ENCODE measurements around the gene METTL9. TPM values are rescaled to one million over a fixed set of nuclear protein-coding genes. Genes with fewer than 3 reads are reported as not detected.
A peak's percentile ranks its signal among the peaks of the same experiment; 100 is the strongest.
"Not testable (repeated sequence)": the region's sequence is repeated elsewhere in the genome, so short reads cannot be mapped to it uniquely, and the experiment has no call there.

The METTL9 gene
- total and polyA plus RNA-seq, 4 donors, result 50.0 to 98.2 (median 61.3) TPM

DNA sequence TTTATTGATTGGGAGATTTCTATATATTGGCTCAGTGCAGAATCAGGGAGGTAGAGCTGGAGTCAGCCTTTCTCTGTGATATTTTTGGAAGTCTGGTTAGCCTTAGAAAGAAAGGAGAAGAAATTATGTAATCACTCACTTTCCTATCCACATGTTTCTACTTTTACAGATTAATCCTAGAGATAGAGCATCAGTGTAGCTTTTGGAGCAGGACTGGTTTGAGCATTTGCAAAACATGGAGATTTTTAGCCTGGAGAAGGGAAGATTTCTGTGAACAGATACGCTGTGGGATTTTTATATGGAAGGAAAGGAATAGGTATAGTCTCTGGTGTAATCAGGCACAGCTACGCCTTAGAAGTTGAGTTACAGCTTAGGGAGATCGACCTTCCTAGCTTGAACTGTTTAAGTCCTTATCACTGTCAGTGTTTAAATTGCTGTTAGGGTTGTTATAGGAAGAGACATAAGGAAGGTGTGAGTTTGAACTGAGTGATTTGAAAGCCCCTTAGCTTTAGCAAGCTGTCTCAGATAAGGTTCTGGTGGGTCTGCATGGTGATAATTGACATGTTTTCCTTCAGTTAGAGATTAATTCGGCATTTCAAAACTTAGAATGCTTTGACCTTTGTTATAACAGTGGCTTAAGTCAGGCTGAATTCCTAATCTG lies 20.5 kb downstream of the METTL9 start:
- no peaks in the 10 kb centered on the region for H3K27me3 ChIP-seq (ENCODE audit: control insufficient read depth in 1 of 2, insufficient read depth in 2 of 2, low read length in 1 of 2)
- no peak overlapping the region for H3K4me3 ChIP-seq (ENCODE audit: low read length in 2 of 2)
- no peaks in the 10 kb centered on the region for H3K4me1 ChIP-seq (ENCODE audit: control insufficient read depth in 1 of 2, insufficient read depth in 2 of 2, low read length in 2 of 2)
- H3K27ac ChIP-seq (ENCODE audit: low read depth in 1 of 2, low read length in 2 of 2), result no peak overlapping the region
- DNase-seq (no peak), ATAC-seq (ENCODE audit: low FRiP score) (no peak)
- intact Hi-C loops (cut with DNase I), result no loop called here
- no peaks in the 10 kb centered on the region for H3K9me3 ChIP-seq (ENCODE audit: control insufficient read depth, low read length)
- H3K36me3 ChIP-seq (ENCODE audit: control insufficient read depth in 1 of 2, insufficient read depth in 2 of 2, low read length in 1 of 2), result peaks cover 0 to 1% of the 10 kb centered on the region in 2 donors
- 90 to 93% methylated on average over 4 of the region's 4 CpGs for WGBS, 2 donors

DNA sequence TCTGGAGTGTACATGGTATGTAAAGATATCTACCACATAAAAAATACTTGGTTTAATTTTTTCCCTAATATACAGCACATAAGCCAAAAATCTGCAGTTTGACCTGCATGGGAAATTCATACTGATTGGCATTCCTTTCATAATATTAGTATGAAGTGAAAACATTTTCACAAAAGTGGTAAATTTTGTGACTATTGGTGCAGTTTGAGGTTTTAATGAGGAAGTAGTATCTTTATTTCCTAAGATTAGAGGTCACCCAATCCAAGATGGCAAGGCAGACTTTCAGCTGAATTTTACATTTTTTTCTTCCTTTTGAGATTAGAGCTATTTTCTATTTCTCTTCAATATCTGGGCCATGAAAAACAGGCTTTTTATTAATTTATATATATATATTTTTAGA lies 21.2 kb downstream of the METTL9 start:
- no peak overlapping the region for H3K4me3 ChIP-seq (ENCODE audit: low read length in 2 of 2)
- intact Hi-C loops (cut with DNase I), result no loop called here

DNA sequence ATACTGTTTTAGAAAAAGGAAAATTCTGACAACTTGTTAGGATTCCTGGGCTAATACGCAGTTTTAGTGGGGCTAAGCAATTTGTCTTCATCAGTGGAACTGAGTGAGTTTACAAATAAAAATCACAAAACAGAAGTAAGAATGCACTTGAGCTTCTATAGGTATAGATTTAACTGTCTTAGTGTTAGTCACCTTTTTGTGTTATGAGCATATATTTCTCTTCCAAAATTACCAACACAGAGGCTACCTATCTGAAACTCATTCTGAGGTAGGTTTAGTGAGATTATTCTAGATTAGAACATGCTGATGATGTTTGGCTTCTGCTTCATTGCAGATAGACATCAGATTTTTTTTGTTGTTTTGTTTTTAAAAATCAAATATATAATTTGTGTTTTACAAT lies 23.2 kb downstream of the METTL9 start:
- intact Hi-C loops (cut with DNase I), result no loop called here
- Histone ChIP-seq H3K4me3 (ENCODE audit: low read length in 2 of 2) (no peak overlapping the region), H3K4me1 (ENCODE audit: control insufficient read depth in 1 of 2, insufficient read depth in 2 of 2, low read length in 2 of 2) (no peaks in the 10 kb centered on the region), H3K27me3 (ENCODE audit: control insufficient read depth in 1 of 2, insufficient read depth in 2 of 2, low read length in 1 of 2) (no peaks in the 10 kb centered on the region), H3K27ac (ENCODE audit: low read depth in 1 of 2, low read length in 2 of 2) (no peak overlapping the region), H3K9me3 (ENCODE audit: control insufficient read depth, low read length) (no peaks in the 10 kb centered on the region), H3K36me3 (ENCODE audit: control insufficient read depth in 1 of 2, insufficient read depth in 2 of 2, low read length in 1 of 2) (no peaks in the 10 kb centered on the region)
- ATAC-seq (ENCODE audit: low FRiP score) (no peak), DNase-seq (no peak)
- 95 to 97% methylated on average over 1 of the region's 1 CpG for WGBS, 2 donors

More for the DNA sequence above, 21.2 kb downstream of the METTL9 start:
- no peaks in the 10 kb centered on the region for H3K4me1 ChIP-seq (ENCODE audit: control insufficient read depth in 1 of 2, insufficient read depth in 2 of 2, low read length in 2 of 2)
- no peaks in the 10 kb centered on the region for H3K27me3 ChIP-seq (ENCODE audit: control insufficient read depth in 1 of 2, insufficient read depth in 2 of 2, low read length in 1 of 2)
- peaks cover 0 to 1% of the 10 kb centered on the region in 2 donors for H3K36me3 ChIP-seq (ENCODE audit: control insufficient read depth in 1 of 2, insufficient read depth in 2 of 2, low read length in 1 of 2)
- H3K9me3 ChIP-seq (ENCODE audit: control insufficient read depth, low read length), result no peaks in the 10 kb centered on the region
- DNase-seq, result no peak
- no peak for ATAC-seq (ENCODE audit: low FRiP score)
- H3K27ac ChIP-seq (ENCODE audit: low read depth in 1 of 2, low read length in 2 of 2), result no peak overlapping the region

DNA sequence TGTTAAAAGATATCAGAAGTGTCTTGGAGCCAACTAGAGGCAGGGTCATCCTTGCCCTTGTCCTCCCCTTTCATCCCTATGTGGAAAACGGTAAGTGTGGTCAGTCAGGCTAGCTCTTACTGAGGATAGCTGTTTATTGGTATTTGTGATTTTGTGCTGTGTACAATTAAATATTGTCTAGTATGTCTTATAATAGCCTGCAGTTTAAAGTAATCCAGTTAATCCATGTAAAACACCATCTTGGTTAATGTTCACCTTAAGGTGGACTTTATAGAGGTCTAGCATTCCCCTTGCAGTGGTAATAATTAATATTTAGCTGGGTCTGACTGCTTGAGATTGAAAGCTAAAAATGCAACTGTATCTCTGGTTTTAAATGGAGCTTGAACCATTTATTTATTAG lies 25.6 kb downstream of the METTL9 start:
- WGBS, 2 donors, result 87 to 92% methylated on average over 1 of the region's 1 CpG
- Histone ChIP-seq H3K9me3 (ENCODE audit: control insufficient read depth, low read length) (no peaks in the 10 kb centered on the region), H3K4me3 (ENCODE audit: low read length in 2 of 2) (no peak overlapping the region), H3K27me3 (ENCODE audit: control insufficient read depth in 1 of 2, insufficient read depth in 2 of 2, low read length in 1 of 2) (no peaks in the 10 kb centered on the region), H3K36me3 (ENCODE audit: control insufficient read depth in 1 of 2, insufficient read depth in 2 of 2, low read length in 1 of 2) (peaks cover 0 to 4% of the 10 kb centered on the region in 2 donors), H3K4me1 (ENCODE audit: control insufficient read depth in 1 of 2, insufficient read depth in 2 of 2, low read length in 2 of 2) (no peaks in the 10 kb centered on the region), H3K27ac (ENCODE audit: low read depth in 1 of 2, low read length in 2 of 2) (no peak overlapping the region)
- ATAC-seq (ENCODE audit: low FRiP score), result no peak
- intact Hi-C loops (cut with DNase I), result no loop called here
- no peak for DNase-seq

DNA sequence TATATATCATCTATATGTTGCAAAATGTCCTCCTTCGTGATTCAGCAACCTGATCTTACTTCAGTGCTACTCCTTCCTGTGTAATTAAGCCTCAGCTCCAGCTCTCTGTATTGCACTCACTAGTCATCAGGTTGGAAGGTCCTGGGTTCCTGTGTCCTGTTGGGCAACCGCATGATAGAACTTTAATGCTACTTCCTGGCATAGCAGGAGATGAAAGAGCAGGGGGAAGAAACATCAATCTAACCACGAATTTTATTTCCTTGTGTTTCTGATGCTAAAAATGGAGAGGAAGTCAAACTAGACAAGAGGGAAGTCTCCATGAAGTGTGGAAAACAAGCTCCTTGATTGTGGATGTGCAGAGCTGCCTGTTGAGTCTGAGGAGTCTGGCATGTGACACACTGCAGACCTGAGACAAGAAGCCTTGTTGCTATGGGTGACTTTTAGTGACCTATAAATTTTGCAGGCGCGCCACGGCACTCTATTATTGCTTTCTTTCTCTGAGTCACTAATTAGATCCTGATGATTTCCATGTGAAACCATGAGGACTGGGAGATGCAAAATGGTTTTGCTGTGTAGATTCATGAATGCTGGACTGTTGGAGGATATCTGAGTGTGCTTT lies 27.4 kb downstream of the METTL9 start:
- no peak overlapping the region for H3K27ac ChIP-seq (ENCODE audit: low read depth in 1 of 2, low read length in 2 of 2)
- intact Hi-C loops (cut with DNase I), result no loop called here

DNA sequence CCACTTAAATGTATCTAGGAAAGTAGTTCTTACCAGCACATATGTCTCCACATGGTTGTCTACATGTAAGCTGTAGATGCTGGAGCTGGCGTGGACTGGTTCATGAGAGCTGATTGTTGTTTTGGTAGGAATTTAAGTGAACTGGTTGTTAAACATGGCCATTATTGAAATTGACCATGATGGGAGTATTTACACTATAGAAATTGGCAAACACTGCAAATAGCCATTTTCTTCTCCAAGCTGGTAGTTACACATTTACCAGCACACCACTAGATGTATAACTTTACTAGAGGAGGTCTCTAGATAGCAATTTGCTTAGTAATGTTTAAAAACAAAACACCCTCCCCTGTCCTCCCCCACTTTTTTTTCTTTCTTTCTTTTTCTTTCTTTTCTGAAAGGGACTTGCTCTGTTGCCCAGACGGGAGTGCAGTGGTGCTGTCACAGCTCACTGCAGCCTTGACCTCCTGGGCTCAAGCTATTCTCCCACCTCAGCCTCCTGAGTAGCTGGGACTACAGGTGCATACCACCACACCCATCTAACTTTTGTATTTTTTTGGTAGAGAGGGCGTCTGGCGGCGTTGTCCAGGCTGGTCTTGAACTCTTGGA lies 28.8 kb downstream of the METTL9 start:
- Histone ChIP-seq H3K9me3 (ENCODE audit: control insufficient read depth, low read length) (no peaks in the 10 kb centered on the region), H3K4me3 (ENCODE audit: low read length in 2 of 2) (no peak overlapping the region), H3K27me3 (ENCODE audit: control insufficient read depth in 1 of 2, insufficient read depth in 2 of 2, low read length in 1 of 2) (no peaks in the 10 kb centered on the region), H3K27ac (ENCODE audit: low read depth in 1 of 2, low read length in 2 of 2) (no peak overlapping the region), H3K4me1 (ENCODE audit: control insufficient read depth in 1 of 2, insufficient read depth in 2 of 2, low read length in 2 of 2) (no peaks in the 10 kb centered on the region), H3K36me3 (ENCODE audit: control insufficient read depth in 1 of 2, insufficient read depth in 2 of 2, low read length in 1 of 2) (peaks cover 0 to 4% of the 10 kb centered on the region in 2 donors)
- intact Hi-C loops (cut with DNase I), result no loop called here
- WGBS, 2 donors, result 94 to 97% methylated on average over 5 of the region's 5 CpGs
- DNase-seq, result no peak
- ATAC-seq (ENCODE audit: low FRiP score), result no peak

More for the DNA sequence above, 27.4 kb downstream of the METTL9 start:
- DNase-seq (no peak), ATAC-seq (ENCODE audit: low FRiP score) (peak; percentile 50)
- Histone ChIP-seq H3K4me1 (ENCODE audit: control insufficient read depth in 1 of 2, insufficient read depth in 2 of 2, low read length in 2 of 2) (no peaks in the 10 kb centered on the region), H3K4me3 (ENCODE audit: low read length in 2 of 2) (no peak overlapping the region), H3K27me3 (ENCODE audit: control insufficient read depth in 1 of 2, insufficient read depth in 2 of 2, low read length in 1 of 2) (no peaks in the 10 kb centered on the region), H3K36me3 (ENCODE audit: control insufficient read depth in 1 of 2, insufficient read depth in 2 of 2, low read length in 1 of 2) (peaks cover 0 to 4% of the 10 kb centered on the region in 2 donors), H3K9me3 (ENCODE audit: control insufficient read depth, low read length) (no peaks in the 10 kb centered on the region)
- WGBS, 2 donors, result 41 to 43% methylated on average over 6 of the region's 6 CpGs

DNA sequence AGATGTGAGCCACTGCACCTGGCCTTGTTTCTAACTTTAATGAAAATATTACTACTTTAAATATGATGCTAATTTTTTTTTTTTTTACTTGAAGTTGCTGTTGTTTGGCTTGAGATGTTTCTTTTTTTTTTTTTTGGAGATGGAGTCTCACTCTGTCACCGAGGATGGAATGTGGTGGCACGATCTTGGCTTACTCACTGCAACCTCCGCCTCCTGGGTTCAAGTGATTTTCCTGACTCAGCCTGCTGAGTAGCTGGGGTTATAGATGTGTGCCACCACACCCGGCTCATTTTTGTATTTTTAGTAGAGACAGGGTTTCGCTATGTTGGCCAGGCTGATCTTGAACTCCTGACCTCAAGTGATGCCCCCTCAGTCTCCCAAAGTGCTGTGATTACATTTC lies 29.4 kb downstream of the METTL9 start:
- H3K27ac ChIP-seq (ENCODE audit: low read depth in 1 of 2, low read length in 2 of 2), result no peak overlapping the region
- H3K4me3 ChIP-seq (ENCODE audit: low read length in 2 of 2), result no peak overlapping the region
- 83 to 87% methylated on average over 5 of the region's 5 CpGs for WGBS, 2 donors
- DNase-seq, result no peak
- intact Hi-C loops (cut with DNase I), result no loop called here
- no peaks in the 10 kb centered on the region for H3K9me3 ChIP-seq (ENCODE audit: control insufficient read depth, low read length)
- peaks cover 0 to 4% of the 10 kb centered on the region in 2 donors for H3K36me3 ChIP-seq (ENCODE audit: control insufficient read depth in 1 of 2, insufficient read depth in 2 of 2, low read length in 1 of 2)
- no peaks in the 10 kb centered on the region for H3K4me1 ChIP-seq (ENCODE audit: control insufficient read depth in 1 of 2, insufficient read depth in 2 of 2, low read length in 2 of 2)
- no peak for ATAC-seq (ENCODE audit: low FRiP score)
- H3K27me3 ChIP-seq (ENCODE audit: control insufficient read depth in 1 of 2, insufficient read depth in 2 of 2, low read length in 1 of 2), result no peaks in the 10 kb centered on the region

DNA sequence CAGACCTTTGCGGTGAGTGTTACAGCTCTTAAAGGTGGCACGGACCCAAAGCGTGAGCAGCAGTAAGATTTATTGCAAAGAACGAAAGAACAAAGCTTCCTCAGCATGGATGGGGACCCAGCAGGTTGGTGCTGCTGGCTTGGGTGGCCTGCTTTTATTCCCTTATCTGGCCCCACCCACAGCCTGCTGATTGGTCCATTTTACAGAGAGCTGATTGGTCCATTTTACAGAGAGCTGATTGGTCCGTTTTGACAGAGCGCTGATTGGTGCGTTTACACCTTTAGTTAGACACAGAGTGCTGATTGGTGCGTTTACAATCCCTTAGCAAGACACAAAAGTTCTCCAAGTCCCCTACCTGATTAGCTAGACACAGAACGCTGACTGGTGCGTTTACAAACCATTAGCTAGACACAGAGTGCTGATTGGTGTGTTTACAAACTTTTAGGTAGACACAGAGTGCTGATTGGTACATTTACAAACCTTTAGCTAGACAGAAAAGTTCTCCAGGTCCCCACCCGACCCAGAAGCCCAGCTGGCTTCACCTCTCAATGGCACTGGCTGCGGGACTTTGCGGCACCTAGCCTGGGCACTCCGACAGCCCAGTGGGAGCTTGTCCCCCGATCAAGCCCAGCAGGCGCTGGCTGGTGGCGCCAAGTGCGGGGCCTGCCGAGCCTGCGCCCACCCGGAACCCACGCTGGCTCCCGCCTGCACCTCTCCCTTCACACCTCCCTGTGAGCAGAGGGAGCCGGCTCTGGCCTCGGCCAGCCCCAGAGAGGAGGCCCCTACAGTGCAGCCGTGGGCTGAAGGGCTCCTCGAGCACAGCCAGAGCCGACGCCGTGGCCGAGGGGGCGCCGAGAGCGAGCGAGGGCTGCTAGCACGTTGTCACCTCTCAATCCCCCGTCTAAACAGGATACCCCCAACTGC lies 30.5 kb downstream of the METTL9 start:
- H3K36me3 ChIP-seq (ENCODE audit: control insufficient read depth in 1 of 2, insufficient read depth in 2 of 2, low read length in 1 of 2); H3K4me3 ChIP-seq (ENCODE audit: low read length in 2 of 2); H3K27ac ChIP-seq (ENCODE audit: low read depth in 1 of 2, low read length in 2 of 2); H3K9me3 ChIP-seq (ENCODE audit: control insufficient read depth, low read length); DNase-seq; intact Hi-C loops (cut with DNase I); H3K27me3 ChIP-seq (ENCODE audit: control insufficient read depth in 1 of 2, insufficient read depth in 2 of 2, low read length in 1 of 2); ATAC-seq (ENCODE audit: low FRiP score); H3K4me1 ChIP-seq (ENCODE audit: control insufficient read depth in 1 of 2, insufficient read depth in 2 of 2, low read length in 2 of 2): not testable (repeated sequence)
- WGBS, 2 donors, result 98% methylated on average over 37 of the region's 37 CpGs
